ENCODE results near the gene CCER1.
"Not testable (repeated sequence)": the region's sequence is repeated elsewhere in the genome, so short reads cannot be mapped to it uniquely, and the experiment has no call there.

Gene CCER1, protein sequence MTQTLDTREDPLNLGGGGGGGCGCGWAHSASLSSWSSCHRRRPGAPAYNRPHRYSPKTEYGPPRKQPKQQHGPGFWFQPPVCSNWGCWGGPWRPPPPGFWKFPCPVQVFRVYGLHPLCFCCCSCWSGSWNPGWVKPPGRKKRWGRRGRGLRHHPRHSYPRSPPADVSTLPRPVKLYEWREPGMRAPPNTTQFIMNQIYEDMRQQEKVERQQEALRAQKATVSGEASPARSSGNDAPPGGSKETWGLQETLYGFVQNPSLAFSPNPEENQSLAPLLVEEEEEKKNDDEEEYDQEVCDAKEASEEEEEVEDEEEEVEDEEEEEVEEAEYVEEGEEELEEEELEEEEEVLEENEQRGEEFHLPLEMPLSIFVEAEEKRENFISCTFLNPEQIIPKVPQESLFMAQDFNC

DNA sequence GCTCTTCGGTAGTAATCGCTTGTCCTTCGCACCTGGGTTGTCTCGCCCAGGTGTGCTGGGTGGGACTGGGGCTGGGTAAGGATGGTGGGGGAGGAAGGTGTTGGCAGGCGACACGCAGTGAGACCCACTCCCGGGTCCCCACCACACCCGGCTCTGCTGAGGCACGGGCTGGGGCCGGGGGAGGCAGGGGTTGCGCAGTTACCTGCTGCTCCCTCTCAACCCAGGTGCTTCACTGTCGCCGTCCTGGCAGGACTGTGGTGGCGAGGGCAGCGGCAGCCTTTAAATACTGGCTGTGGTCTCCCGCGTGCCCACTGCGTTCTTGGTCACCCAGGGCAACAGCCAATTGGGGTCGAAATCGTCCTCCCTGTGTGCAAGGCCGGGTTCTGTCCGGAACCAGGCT, at the start of gene CCER1:
Gene CCER1, minus strand, starts transcription at position 256 of the 400 bp plus-strand sequence. CDS start 434 bp downstream, outside the sequence.
- no peak for DNase-seq (ENCODE audit: low spot score)

- DNase-seq (ENCODE audit: low spot score), result no peak
Measured at GRCh38 chr12:91003737-91004136, 48.8 kb upstream of the CCER1 start.

DNA sequence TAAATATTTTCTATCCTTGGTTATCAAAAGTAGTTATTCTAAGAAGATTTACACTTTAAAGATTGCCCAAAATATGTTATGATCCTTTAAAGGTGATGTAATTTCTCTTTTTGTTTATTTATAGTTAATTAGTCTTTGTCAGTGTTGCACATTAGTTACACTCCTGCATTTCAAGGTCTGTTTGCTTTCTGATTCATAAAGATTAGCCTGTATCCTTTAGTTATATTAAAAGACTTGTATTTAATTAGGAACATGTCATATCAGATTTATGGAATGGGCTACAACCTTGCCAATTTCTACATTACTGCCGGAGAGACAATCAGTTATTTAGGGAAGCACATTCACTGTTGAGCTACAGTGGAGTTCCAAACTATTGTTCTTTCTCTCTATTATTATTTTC, 46.3 kb upstream of the CCER1 start:
- DNase-seq (ENCODE audit: low spot score), result no peak

GRCh38 chr12:90999966-91000365, 45.0 kb upstream of the CCER1 start:
- DNase-seq (ENCODE audit: low spot score), result no peak

DNA sequence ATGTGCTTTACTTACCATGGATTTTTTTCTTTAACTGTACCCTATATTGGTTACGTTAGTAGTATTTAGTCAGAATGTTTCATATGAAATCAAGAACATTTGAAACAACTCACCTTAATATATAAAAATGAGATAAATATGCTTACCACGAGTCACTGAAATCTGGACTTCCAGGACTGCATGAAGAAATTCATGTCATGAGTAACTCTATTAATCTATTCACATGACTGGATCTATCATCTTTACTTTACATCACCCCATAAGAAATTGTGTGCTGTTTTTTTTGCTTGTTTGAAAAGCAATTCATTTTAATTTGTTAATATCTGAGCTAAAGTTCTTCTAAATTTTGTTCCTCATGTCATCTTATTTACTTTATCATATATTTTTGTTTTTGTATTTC, 44.6 kb upstream of the CCER1 start:
- no peak for DNase-seq (ENCODE audit: low spot score)

- DNase-seq (ENCODE audit: low spot score), result no peak
Measured at GRCh38 chr12:90995010-90995409, 40.0 kb upstream of the CCER1 start.

DNA sequence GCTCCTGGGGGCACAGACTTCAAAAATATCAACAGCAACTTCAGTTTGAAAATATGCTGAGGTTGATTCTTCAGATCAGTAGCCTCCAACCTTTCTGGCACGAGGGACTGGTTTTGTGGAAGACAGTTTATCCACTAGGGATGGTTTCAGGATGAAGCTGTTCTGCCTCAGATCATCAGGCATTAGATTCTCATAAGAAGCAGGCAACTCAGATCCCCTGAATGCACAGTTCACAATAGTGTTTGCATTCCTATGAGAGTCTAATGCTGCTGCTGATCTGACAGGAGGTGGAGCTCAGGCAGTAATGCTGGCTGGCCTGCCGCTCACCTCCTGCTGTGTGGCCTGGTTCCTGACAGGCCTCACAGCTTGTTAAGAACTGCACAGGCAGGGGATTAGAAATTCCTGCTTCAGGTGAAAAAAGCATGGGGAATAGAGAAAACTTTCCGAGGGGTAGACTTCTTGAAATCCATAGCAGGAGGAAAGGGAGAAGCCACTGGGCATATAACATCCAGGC, 37.0 kb upstream of the CCER1 start:
- no peak for DNase-seq (ENCODE audit: low spot score)

GRCh38 chr12:90990611-90991010, 35.6 kb upstream of the CCER1 start:
- no peak for DNase-seq (ENCODE audit: low spot score)

- DNase-seq (ENCODE audit: low spot score), result no peak
Measured at GRCh38 chr12:90989686-90990111, 34.7 kb upstream of the CCER1 start.

GRCh38 chr12:90987520-90987919, 32.5 kb upstream of the CCER1 start:
- DNase-seq (ENCODE audit: low spot score), result no peak

GRCh38 chr12:90987101-90987500, 32.1 kb upstream of the CCER1 start:
- DNase-seq (ENCODE audit: low spot score), result no peak

DNA sequence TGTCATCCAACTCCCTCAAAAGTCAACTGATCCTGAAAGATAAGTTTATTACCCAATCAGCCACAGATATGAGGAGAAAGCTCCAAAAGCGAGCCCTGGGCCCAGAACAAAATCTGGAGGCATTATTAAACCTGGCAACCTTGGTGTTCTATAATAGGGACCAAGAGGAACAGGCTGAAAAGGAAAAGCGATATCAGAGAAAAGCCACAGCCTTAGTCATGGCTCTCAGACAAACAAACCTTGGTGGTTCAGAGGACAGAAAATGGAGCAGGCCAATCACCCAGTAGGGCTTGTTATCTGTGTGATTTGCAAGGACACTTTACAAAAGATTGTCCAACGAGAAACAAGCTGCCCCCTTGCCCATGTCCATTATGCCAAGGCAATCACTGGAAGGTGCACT, 30.4 kb upstream of the CCER1 start:
- not testable (repeated sequence) for DNase-seq (ENCODE audit: low spot score)

GRCh38 chr12:90984114-90984513, 29.1 kb upstream of the CCER1 start:
- no peak for DNase-seq (ENCODE audit: low spot score)

DNA sequence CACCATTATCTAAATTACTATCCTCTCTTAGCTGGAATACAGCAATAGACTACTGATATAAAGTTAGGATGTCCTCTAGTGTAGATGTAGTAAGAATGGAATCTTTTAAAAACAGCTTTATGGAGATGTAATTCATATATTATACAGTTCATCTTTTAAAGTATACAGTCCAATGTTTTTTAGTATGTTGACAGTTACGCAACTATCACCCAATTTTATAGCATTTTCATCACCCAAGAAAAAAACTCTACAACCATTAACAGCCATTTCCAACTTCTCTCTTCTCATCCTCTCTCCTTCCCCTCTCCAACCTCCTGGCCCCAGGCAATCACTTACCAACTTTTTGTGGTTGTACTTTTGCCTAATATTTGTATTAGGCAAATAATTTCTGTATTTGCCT, 27.2 kb upstream of the CCER1 start:
- no peak for DNase-seq (ENCODE audit: low spot score)

GRCh38 chr12:90979951-90980350, 25.0 kb upstream of the CCER1 start:
- no peak for DNase-seq (ENCODE audit: low spot score)

DNA sequence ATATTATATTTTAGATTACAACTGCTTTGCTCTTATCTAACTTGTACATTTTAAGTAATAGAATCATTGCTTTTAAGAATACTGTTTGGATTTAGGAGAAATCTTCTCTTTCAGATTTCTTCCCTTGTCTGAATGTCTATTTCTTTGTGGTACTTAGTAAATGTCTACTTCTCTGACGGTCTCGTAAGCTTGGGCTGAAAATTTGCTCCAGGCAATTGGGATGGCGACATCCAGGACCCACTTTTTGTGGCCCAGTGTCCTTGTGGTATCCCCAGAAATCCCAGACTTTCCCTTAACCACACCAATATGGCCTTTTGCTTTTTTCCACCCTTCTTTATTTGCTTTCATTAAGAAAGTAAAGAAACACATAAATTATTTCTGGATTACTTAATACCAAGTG, 24.0 kb upstream of the CCER1 start:
- DNase-seq (ENCODE audit: low spot score), result no peak

DNA sequence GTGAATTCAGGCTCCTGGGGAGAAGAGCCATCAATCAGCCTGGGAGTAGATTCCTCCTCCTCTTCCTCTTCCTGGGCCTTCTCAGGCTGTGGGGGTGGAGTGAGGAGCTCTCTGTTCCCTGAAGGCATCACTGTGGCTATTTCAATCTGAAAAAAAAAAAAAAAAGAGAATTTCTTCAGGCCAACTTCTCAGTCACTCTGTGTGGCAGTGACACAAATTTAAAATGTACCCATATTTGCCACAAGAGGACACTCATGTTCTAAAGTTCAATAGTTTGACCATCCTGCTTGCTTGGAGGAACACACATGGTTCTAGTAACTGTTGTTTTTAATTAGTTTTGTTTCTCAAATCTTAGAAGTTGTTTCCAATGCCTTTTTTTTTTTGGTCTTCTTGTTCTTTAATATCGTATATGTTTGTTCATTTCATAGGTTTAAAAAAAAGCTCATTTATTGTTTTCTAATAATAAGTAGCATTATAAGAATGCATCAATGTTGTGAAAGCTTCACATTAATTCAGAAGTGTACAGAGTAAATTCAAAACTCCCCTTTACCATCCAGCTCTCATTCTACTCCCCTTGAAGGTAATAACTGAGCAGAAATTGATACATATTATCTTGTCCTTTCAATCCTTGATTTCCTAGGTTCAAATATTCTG, 23.3 kb upstream of the CCER1 start:
- no peak for DNase-seq (ENCODE audit: low spot score)

DNA sequence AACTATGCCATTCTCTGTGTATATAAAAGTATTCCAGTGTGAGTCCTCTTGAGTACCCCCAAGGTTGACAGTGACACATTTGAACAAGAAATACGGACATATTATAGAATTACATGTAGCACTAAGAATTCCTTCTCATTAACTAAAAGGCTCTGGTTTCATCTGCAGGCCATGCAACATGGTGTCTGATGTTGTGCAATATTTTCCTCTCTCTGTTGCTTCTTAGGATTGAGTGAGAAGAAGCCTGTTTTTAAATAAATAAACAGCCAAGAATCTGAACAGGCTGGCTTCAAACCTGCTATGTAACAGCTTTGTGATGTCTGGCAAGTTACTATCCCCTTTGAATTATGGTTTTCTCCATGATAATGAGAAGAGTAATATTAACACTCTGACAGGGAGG, 22.2 kb upstream of the CCER1 start:
- no peak for DNase-seq (ENCODE audit: low spot score)

DNA sequence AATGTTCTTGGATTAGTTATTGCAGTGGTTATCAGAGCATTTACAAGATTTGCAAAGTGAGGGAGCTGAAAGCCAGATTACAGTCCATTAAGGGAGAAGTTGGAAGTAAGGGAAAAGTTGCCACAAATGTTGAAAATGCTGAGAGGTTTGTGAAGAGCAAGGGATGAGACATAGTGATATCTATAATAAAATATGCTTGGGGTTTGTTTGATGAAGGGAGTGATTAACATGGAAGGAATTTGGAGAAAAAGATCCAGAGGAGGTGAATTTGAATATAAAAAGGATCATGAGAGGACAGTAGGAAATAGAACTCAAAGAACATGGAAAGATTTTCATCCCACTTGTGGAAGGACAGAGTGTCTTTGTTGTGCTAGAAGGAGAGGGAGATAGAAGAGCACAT, 19.3 kb upstream of the CCER1 start:
- DNase-seq (ENCODE audit: low spot score), result no peak

- DNase-seq (ENCODE audit: low spot score), result no peak
Measured at GRCh38 chr12:90972226-90972625, 17.2 kb upstream of the CCER1 start.

DNA sequence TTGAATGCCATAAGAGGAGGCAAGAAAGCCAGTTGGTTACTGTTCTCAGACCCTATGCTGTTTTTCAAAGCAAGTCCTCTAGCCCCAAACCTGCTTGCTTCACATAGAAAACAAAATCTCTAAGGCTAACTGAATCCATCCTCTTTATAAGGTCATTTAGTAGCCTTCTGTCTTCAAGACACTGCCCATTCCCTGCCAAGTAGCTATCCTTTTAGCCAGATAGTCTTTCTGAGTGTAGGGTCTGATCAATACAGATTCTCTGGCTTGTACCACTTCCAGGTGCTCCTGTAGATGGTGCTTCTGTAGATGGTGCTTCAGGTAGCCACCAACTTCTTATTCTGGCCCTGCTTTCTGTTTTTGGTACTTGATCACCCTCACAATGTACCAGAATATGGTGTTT, 15.9 kb upstream of the CCER1 start:
- DNase-seq (ENCODE audit: low spot score), result no peak

GRCh38 chr12:90970471-90970870, 15.5 kb upstream of the CCER1 start:
- DNase-seq (ENCODE audit: low spot score), result no peak

DNA sequence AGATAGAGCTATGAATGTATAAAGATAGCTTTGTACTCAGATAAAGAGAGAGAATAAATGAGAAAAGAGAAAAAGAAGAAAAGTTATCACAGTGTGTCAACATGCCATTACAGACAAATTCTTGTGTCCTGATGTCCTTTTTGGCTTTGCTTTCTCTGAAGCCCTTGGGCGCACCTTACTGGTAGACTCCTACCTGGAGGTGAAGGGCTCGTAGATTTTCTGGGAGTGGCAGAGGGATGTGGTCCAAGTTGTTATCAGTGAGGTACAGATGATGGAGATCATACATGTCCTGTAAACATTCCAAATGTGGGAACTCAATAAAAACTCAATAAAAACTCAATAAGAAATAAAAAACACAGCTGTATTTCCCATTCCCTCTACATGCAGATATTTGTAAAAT, 14.9 kb upstream of the CCER1 start:
- DNase-seq (ENCODE audit: low spot score), result no peak

Data from putamen (tissue), 1 donor.